Eye (tissue), 1 donor: ENCODE data around the gene TULP3.

Experiments
- DNase-seq: peaks from one replicate; pipeline ENCODE4 v3.0.0-alpha.2; 2015

Gene TULP3

DNA sequence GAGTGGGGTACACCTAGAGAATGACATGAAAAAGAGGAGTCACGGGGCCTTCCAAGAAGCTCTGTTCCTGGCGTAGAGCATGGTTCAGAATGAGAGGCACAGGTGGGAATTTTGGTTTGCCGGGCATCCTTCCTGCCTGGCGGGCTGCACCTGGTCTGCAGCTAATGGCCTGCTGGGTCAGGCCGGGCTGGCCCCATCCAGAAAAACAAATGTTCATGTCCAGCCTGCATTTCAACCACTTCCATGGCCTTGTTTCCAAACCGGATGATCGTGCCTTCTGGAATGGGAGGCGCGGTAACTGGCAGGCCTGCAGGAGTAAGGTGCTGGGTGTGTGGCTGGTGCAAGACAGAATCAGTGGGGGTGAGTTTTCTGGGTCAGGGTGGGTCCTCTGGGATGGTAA, 82.9 kb downstream of the TULP3 start:
- no peak for DNase-seq

DNA sequence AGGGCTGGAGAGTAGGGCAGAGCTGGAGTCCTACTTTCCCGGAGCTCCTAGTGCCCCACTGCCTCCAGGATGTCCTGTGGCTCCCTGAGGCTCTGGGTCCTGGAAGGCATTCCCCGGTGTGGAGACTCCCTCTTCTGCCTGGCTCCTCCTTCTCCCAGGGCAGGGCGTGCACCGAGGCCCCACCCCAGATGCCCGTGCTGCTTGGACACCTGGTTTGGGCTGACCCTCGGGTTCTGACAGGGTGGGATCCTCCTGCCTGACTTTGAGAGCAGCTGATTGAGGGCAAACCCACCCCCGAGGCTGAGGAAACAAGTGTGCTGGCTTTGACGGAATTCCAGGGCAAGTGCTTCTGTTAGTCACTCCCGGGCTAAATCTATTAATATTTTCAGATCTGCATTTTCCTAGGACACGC, 83.9 kb downstream of the TULP3 start:
- no peak for DNase-seq

DNA sequence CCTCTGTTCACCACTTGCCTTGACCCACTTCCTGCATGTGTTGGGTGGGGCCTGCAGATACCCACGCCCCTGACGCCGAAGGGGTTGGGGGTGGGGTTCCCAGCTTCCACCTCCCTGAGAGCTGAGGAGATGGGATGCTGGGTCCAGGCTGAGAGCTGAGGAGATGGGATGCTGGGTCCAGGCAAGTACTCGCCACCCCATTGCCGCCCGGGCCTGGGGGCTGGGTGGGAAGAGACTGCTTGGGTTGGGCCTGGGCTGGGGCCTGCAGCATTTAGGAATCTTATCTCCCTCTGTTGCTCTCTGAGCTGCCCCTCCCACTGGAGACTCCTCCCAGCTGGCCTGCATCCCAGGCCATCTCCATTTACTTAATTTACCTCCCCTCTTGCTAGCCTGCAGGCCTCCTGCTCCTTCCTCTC, 85.9 kb downstream of the TULP3 start:
- DNase-seq = no peak

DNA sequence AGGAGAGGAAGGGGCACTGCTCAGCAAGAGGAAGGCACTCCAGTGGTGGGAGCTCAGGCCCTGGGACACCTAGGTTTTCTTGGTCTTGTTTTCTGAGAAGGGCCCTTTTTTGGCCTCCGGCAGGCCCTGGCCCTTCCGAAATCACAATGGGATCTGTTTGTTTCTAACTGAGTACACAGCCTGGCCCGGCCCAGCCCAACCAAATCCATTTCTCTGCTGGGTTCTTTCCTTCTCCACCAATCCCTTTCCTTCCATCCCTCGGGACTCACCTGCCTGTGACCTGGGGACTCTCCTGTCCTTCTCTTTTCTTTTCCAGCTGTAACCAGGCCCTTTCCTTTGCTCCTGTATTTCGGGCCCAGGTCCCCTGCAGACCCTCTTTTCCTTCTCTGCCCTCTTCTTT, 87.1 kb downstream of the TULP3 start:
- no peak for DNase-seq

DNA sequence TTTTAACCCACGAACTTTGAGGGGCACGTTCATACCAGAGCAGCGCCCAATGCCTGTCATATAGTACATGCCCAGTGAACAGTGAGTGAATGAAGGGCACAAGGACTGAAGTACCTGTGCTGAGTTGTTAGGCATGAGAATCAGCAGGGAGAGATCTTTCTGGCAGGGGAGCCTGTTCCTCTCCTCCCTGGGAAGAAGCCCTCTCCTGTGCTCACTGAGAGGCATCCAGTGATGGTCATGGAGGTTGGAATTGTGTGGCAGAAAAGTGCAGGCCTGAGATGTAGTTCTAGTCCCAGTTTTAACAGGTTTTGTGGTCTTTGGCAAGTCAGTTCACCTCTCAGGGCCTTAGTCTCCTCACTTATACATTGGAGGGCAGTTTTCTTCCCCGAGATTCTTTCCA, 89.1 kb downstream of the TULP3 start:
- DNase-seq = no peak

DNA sequence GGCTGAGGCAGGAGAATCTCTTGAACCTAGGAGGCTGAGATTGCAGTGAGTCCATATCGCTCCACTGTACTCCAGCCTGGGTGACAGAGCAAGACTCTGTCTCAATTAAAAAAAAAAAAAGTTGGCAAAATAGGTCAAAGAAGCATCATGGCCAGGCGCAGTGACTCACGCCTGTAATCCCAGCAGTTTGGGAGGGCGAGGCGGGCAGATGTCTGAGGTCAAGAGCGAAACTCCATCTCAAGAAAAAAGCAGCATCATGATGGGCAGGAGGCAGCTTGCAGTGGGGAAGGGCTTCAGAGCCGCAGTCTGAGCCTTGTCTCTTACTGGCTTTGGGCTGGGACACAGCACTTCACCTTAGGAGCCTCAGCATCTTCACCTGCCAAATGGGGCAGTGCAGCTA, 89.9 kb downstream of the TULP3 start:
- no peak for DNase-seq

DNA sequence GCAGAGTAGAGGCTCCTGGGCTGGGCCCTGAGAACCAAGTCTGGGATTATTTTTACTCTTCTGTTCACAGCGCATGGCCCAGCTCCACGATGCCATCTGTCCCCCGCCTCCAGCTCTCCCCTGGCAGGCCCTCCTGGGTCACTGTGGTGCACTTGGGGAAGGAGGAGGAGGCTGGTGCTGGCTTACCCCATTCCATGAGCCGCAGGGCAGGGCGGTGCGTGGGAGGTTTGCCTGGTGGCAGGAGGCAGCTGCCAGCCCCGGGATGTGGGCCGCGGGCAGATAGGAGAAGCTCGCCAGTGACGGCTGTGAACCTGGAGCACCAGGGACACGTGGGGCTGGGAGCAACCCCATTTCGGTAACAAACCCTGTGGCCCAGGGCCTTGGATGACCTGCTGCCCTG, 91.7 kb downstream of the TULP3 start:
- DNase-seq = no peak

DNA sequence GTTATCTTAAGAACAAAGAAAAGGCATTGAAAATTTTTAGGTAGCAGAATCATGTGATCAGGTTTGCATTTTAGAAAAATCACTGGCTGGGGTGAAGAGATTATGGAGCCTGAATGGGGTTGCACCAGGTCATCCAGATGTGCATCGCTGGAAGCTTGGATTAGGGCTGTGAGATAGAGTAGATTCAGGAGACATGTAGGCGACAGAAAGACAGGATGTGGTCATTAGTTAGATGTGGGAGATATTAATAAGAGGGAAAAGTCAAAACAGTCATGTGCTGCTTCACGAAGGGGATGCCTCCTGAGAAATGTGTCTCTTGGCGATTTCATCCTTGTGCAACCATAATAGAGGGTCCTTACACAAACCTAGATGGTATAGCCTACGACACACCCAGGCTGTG, 93.6 kb downstream of the TULP3 start:
- DNase-seq = no peak

DNA sequence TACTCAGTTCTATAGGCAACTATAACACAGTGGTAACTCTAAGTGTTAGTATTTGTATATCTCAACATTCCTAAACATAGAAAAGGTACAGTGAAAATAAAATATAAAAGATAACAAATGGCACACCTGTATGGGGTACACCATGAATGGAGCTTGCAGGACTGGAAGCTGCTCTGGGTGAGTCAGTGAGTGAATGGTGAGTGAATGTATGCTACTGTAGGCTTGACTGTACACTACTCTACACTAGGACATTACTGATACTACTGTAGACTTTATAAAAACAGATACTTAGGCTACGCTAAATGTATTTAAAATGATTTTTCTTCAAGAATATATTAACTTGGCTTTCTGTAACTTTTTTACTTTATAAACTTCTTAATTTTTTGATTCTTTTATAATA, 94.0 kb downstream of the TULP3 start:
- no peak for DNase-seq

DNA sequence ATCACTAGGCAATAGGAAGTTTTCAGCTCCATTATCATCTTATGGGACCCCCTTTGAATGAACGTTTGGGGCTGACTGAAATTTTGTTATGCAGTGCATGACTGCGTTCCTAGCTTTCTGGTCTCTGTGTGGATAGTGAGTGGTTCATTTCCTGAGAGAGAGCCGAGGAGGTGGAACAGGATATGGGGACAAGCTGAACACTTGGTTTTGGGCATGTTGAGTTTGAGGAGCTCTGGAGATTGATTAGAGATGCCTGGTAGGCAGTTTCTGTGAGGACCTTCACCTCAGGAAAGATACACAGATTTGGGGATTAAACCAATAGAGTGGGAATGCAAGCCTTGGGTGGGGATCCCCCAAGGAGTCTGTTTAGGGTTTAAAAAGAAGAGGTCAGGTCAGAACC, 96.2 kb downstream of the TULP3 start:
- DNase-seq = no peak

DNA sequence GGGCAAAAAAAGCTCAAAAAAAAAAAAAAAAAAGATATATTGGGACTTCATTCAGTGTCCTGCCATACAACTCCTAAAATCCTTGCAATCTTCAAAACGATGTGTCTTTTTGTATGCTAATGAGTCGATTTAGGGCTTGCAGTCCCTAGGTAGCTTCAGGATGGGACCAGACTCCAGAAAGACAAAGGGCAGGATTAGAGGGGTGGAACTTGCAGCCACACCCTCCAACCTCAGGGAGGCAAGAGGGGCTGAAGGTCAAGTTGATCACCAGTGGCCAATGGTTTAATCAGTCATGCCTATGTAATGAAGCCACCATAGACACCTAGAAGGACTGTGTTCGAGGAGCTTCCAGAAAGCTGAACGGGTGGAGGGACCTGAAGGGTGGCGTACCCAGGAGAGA, 97.8 kb downstream of the TULP3 start:
- no peak for DNase-seq
